ENCODE data around the gene PRRC2C. TPM values are rescaled to one million over a fixed set of nuclear protein-coding genes. Genes with fewer than 3 reads are reported as not detected.

The PRRC2C gene
- total RNA-seq, 1 donor from 2014 or later: 58.1 TPM

- DNase-seq (ENCODE audit: low read depth, low spot score): no peak
Observed at GRCh38 chr1:171635661-171636060, 150.3 kb downstream of the PRRC2C start.

GRCh38 chr1:171636141-171636540, 150.8 kb downstream of the PRRC2C start:
- no peak for DNase-seq (ENCODE audit: low read depth, low spot score)

GRCh38 chr1:171637928-171638576, 152.7 kb downstream of the PRRC2C start:
- DNase-seq (ENCODE audit: low read depth, low spot score): no peak

GRCh38 chr1:171640225-171640624, 154.9 kb downstream of the PRRC2C start:
- no peak for DNase-seq (ENCODE audit: low read depth, low spot score)

GRCh38 chr1:171641076-171641864, 155.9 kb downstream of the PRRC2C start:
- no peak for DNase-seq (ENCODE audit: low read depth, low spot score)

- no peak for DNase-seq (ENCODE audit: low read depth, low spot score)
Observed at GRCh38 chr1:171642197-171642596, 156.9 kb downstream of the PRRC2C start.

Other genes with a start within 250 kb of the PRRC2C start
- not detected in 2 replicates for gene FMO1, start 237.0 kb upstream of the PRRC2C start, total RNA-seq
- 0.86 and 0.88 TPM in 2 replicates for gene FMO4, start 171.3 kb upstream of the PRRC2C start, total RNA-seq
- gene MYOCOS, start 136.7 kb downstream of the PRRC2C start, total RNA-seq: 0.04 and 0.20 TPM in 2 replicates
- not detected in 2 replicates for gene MYOC, start 167.2 kb downstream of the PRRC2C start, total RNA-seq